Mesenchymal stem cell (in vitro differentiated cells and primary cell): ENCODE measurements around the gene TMEM117.

ENCODE experiments used
- DNase-seq: peaks from one replicate; pipeline ENCODE4 v3.0.0-alpha.2; 2013
- H2AFZ ChIP-seq: one replicate; pipeline ENCODE4 v1.6.1; 2013; ENCODE audit warnings: low read depth, mild to moderate bottlenecking, control low read depth, inconsistent platforms, low read length, moderate library complexity
- H2AK5ac ChIP-seq: 2 replicates; pipeline ENCODE4 v1.6.1; 2013; ENCODE audit warnings: low read length, moderate library complexity, mild to moderate bottlenecking, inconsistent platforms; ENCODE audit not compliant: severe bottlenecking
- H2BK120ac ChIP-seq: one replicate; pipeline ENCODE4 v1.6.1; 2013; ENCODE audit warnings: low read depth, mild to moderate bottlenecking, inconsistent platforms, low read length, moderate library complexity
- H2BK12ac ChIP-seq, 2 experiments: one replicate each; pipeline ENCODE4 v1.6.1; 2013; ENCODE audit warnings: inconsistent platforms in 2 of 2, low read length in 2 of 2, mild to moderate bottlenecking in 2 of 2, moderate library complexity in 2 of 2, control low read depth in 1 of 2
- H2BK15ac ChIP-seq: one replicate; pipeline ENCODE4 v1.6.1; 2013; ENCODE audit warnings: mild to moderate bottlenecking, low read depth, inconsistent platforms; ENCODE audit not compliant: poor library complexity, severe bottlenecking
- H2BK5ac ChIP-seq: 2 replicates; pipeline ENCODE4 v1.6.1; 2013; ENCODE audit warnings: low read depth, mild to moderate bottlenecking, low read length, control low read depth, inconsistent platforms; ENCODE audit not compliant: poor library complexity, severe bottlenecking
- H3K14ac ChIP-seq, 2 experiments: one replicate each; pipeline ENCODE4 v1.6.1; 2013; ENCODE audit warnings: inconsistent platforms in 2 of 2, low read length in 2 of 2, control low read depth in 1 of 2, mild to moderate bottlenecking in 1 of 2, moderate library complexity in 1 of 2
- H3K18ac ChIP-seq, 2 experiments: one replicate each; pipeline ENCODE4 v1.6.1; 2013; ENCODE audit warnings: inconsistent platforms in 2 of 2, low read length in 2 of 2, control low read depth in 1 of 2, low read depth in 1 of 2, mild to moderate bottlenecking in 1 of 2
- H3K23ac ChIP-seq, 2 experiments: one replicate each; pipeline ENCODE4 v1.6.1; 2013; ENCODE audit warnings: inconsistent platforms in 2 of 2, low read length in 2 of 2, mild to moderate bottlenecking in 2 of 2, moderate library complexity in 2 of 2, control low read depth in 1 of 2
- H3K27ac ChIP-seq: 2 replicates; pipeline ENCODE4 v1.5.1; 2013; ENCODE audit warnings: mild to moderate bottlenecking, moderate library complexity, low read length, control low read depth, inconsistent platforms; ENCODE audit not compliant: poor library complexity, severe bottlenecking
- H3K27me3 ChIP-seq, 2 experiments: 2 replicates each; pipeline versions ENCODE4 v1.6.1 to v1.7.0; 2013; ENCODE audit warnings: low read length in 2 of 2, mild to moderate bottlenecking in 2 of 2, moderate library complexity in 2 of 2, control low read depth in 1 of 2, inconsistent platforms in 1 of 2; ENCODE audit not compliant: control insufficient read depth in 1 of 2, insufficient read depth in 1 of 2
- H3K36me3 ChIP-seq, 2 experiments: 2 replicates each; pipeline versions ENCODE4 v1.6.1 to v1.7.0; 2013; ENCODE audit warnings: low read length in 2 of 2, control low read depth in 1 of 2, inconsistent platforms in 1 of 2, low read depth in 1 of 2, mild to moderate bottlenecking in 1 of 2; ENCODE audit not compliant: insufficient read depth in 2 of 2, control insufficient read depth in 1 of 2
- H3K4ac ChIP-seq, 2 experiments: one replicate each; pipeline ENCODE4 v1.6.1; 2013; ENCODE audit warnings: inconsistent platforms in 2 of 2, low read length in 2 of 2, mild to moderate bottlenecking in 2 of 2, moderate library complexity in 2 of 2, control low read depth in 1 of 2, low read depth in 1 of 2
- H3K4me1 ChIP-seq: 2 replicates; pipeline ENCODE4 v1.6.1; 2013; ENCODE audit warnings: low read depth, low read length, control low read depth; ENCODE audit not compliant: control insufficient read depth, insufficient read depth
- H3K4me2 ChIP-seq: 2 replicates; pipeline ENCODE4 v1.6.1; 2013; ENCODE audit warnings: low read length, mild to moderate bottlenecking, inconsistent platforms; ENCODE audit not compliant: poor library complexity, severe bottlenecking
- H3K4me3 ChIP-seq, 2 experiments: 2 replicates each; pipeline versions ENCODE4 v1.5.1 to v1.7.0; 2013; ENCODE audit warnings: low read length in 2 of 2, mild to moderate bottlenecking in 2 of 2, control low read depth in 1 of 2, low read depth in 1 of 2; ENCODE audit not compliant: insufficient read depth in 1 of 2
- H3K79me1 ChIP-seq: replicated peaks from 2 replicates; pipeline ENCODE4 v1.6.1; 2013; ENCODE audit warnings: mild to moderate bottlenecking, control low read depth, low read length, inconsistent platforms; ENCODE audit not compliant: poor library complexity, severe bottlenecking
- H3K9ac ChIP-seq: 2 replicates; pipeline ENCODE4 v1.7.0; 2013; ENCODE audit warnings: mild to moderate bottlenecking, low read length, moderate library complexity
- H3K9me3 ChIP-seq: 2 replicates; pipeline ENCODE4 v1.7.0; 2013; ENCODE audit warnings: mild to moderate bottlenecking, low read length; ENCODE audit not compliant: control insufficient read depth
- H4K8ac ChIP-seq: one replicate; pipeline ENCODE4 v1.6.1; 2013; ENCODE audit warnings: inconsistent platforms, mild to moderate bottlenecking, low read length, moderate library complexity
- H4K91ac ChIP-seq: one replicate; pipeline ENCODE4 v1.6.1; 2013; ENCODE audit warnings: mild to moderate bottlenecking, low read length, inconsistent platforms
- WGBS: methylation state at CpG from one replicate; pipeline ENCODE4 v1.1.7; 2013; ENCODE audit warnings: mixed read lengths; 5-methylcytosine and 5-hydroxymethylcytosine counted together

TMEM117 gene

DNA sequence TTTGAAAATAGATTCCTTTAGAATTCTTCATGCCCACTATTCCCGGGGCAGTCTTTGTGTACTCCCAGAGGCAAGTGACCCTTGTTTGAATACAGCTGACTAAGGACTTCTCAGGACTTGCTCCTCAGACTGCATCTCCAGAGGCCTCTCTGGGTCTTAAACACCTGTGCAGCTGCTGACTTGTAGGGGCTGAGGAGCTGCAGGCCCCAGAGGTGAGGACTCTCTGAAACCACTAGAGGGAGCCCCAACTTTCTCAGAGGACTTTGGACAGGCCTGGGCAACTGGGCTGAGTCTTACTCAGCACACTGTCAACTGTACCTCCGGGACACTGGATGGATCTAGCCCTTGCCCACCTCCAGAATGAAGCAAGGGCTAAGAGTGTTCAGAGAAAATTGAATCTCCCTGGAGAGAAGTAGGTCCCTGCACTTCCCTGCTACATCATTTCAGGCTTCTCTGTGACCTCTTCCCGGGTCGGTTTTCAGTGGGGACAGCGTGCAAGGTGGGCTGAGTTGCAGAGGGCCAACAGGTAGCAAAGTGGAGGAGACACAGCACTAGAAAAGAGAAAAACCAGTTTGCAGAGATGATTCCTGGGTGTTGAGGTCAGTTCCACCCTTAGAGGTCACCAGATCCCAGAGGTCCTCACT is 164.6 kb downstream of the TMEM117 start:
- peak; percentile 44 for DNase-seq
- 95% methylated on average over 5 of the region's 5 CpGs for WGBS

DNA sequence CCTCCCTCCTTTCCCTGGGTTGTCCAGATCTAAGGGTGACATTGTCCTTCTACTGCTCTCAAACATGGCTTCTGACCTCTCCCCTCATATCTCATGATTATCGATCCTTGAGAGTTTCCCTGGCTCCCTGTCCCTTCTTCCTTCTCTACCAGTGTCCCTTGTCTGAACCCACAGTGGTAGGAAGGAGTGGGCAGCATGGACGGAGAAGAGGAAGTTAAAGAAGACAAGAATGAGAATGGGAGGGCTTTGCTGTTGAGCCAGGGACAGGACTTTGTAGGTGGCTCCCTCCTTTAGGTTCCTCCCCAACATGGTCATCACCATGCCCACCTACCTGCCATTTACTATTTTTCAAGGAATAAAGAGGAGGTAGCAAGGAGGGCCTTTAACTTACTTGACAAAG is 166.7 kb downstream of the TMEM117 start:
- Histone ChIP-seq H3K79me1 (no peaks in the 10 kb centered on the region), H3K27me3 (no peaks in the 10 kb centered on the region), H2BK12ac (no peak overlapping the region), H2BK120ac (no peak overlapping the region), H3K9ac (no peak overlapping the region), H3K4ac (no peak overlapping the region), H3K18ac (no peak overlapping the region), H2BK5ac (no peak overlapping the region), H2AFZ (no peak overlapping the region), H3K4me1 (no peaks in the 10 kb centered on the region), H2BK15ac (no peak overlapping the region), H2AK5ac (no peak overlapping the region), H3K27ac (no peak overlapping the region), H4K91ac (no peak overlapping the region), H4K8ac (no peak overlapping the region), H3K23ac (no peak overlapping the region), H3K4me2 (no peak overlapping the region), H3K9me3 (no peaks in the 10 kb centered on the region), H3K14ac (no peak overlapping the region), H3K4me3 (no peak overlapping the region), H3K36me3 (no peaks in the 10 kb centered on the region)
- no CpG with 5 or more reads among the region's 2 CpGs for WGBS
- no peak for DNase-seq

More for the DNA sequence above, 164.6 kb downstream of the TMEM117 start:
- Histone ChIP-seq H4K8ac (peak overlapping the region; percentile 14), H3K79me1 (no peaks in the 10 kb centered on the region), H3K4me1 (no peaks in the 10 kb centered on the region), H2AFZ (no peak overlapping the region), H3K9me3 (no peaks in the 10 kb centered on the region), H3K4me3 (no peak overlapping the region), H2AK5ac (no peak overlapping the region), H2BK5ac (no peak overlapping the region), H2BK120ac (no peak overlapping the region), H4K91ac (no peak overlapping the region), H3K27me3 (no peaks in the 10 kb centered on the region), H3K4me2 (no peak overlapping the region), H2BK12ac (no peak overlapping the region), H3K9ac (no peak overlapping the region), H3K23ac (no peak overlapping the region), H3K4ac (no peak overlapping the region), H2BK15ac (no peak overlapping the region), H3K27ac (no peak overlapping the region), H3K14ac (no peak overlapping the region), H3K36me3 (no peaks in the 10 kb centered on the region), H3K18ac (no peak overlapping the region)

DNA sequence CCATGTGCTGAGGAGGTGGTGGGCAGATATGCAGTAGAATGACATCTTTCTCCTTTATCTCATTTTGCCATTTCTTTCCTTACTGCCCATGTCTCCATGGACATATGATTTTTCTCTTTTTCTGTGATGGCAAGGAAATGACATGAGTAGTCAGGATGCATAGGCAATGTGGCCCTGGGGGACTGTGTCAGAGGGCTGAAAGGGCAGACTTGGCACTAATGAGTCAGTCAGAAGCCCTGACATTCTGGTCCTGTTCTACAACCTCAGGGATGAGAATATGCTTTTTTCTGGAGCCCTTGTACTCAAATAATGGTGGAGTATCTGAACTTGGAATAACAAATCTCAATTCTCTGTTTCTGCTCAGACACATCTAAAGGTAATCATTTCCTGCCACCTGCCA is 167.8 kb downstream of the TMEM117 start:
- no peak overlapping the region for H2AFZ ChIP-seq
- no peak overlapping the region for H3K4ac ChIP-seq
- H3K23ac ChIP-seq, result no peak overlapping the region
- no peak overlapping the region for H3K27ac ChIP-seq
- peaks cover 10% of the 10 kb centered on the region for H3K9me3 ChIP-seq
- no peak overlapping the region for H4K8ac ChIP-seq
- no peaks in the 10 kb centered on the region for H3K79me1 ChIP-seq
- H2BK120ac ChIP-seq, result no peak overlapping the region
- H3K14ac ChIP-seq, result no peak overlapping the region
- no peaks in the 10 kb centered on the region for H3K4me1 ChIP-seq
- no peak for DNase-seq
- H3K4me3 ChIP-seq, result no peak overlapping the region
- H3K36me3 ChIP-seq, result no peaks in the 10 kb centered on the region
- H3K4me2 ChIP-seq, result no peak overlapping the region
- H4K91ac ChIP-seq, result no peak overlapping the region
- no peak overlapping the region for H3K18ac ChIP-seq
- H3K9ac ChIP-seq, result no peak overlapping the region
- H3K27me3 ChIP-seq, result no peaks in the 10 kb centered on the region
- H2BK12ac ChIP-seq, result no peak overlapping the region
- H2BK15ac ChIP-seq, result no peak overlapping the region
- no peak overlapping the region for H2AK5ac ChIP-seq
- no peak overlapping the region for H2BK5ac ChIP-seq

DNA sequence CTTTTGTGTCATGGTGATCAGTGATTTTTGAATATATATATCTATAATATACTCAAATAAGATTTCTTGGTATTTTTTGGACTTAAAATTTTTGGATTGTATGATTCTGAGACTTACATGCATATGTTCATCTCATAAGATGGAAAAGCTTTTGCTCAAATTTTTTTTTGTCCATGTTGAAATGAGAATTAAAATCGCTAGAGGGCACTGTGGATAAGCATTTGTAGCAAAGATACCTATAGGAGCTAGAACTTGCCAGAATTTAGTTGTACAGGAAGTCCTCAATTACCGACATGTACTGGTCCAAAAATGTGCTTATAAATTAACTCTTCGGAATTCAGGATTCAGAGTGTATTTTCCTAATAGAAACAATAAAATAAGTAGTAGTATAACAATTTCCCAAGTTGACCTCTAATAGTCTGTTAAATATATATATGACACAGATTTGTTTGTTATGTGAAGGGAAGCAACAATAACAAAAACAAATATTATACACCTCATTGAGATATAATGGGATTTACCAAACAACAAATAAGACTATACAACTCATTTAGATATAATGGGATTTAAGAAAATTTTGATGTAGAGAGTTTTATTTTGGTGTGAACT is 179.6 kb downstream of the TMEM117 start:
- Histone ChIP-seq H2BK120ac (no peak overlapping the region), H3K14ac (no peak overlapping the region), H4K8ac (no peak overlapping the region), H2AK5ac (no peak overlapping the region), H3K4me1 (no peaks in the 10 kb centered on the region), H2BK12ac (no peak overlapping the region), H3K9ac (no peak overlapping the region), H3K27me3 (no peaks in the 10 kb centered on the region), H3K18ac (no peak overlapping the region), H3K9me3 (no peaks in the 10 kb centered on the region), H2BK15ac (no peak overlapping the region), H3K79me1 (no peaks in the 10 kb centered on the region), H3K23ac (no peak overlapping the region), H4K91ac (no peak overlapping the region), H2AFZ (no peak overlapping the region), H3K4me3 (no peak overlapping the region), H3K4me2 (no peak overlapping the region), H3K36me3 (no peaks in the 10 kb centered on the region), H2BK5ac (no peak overlapping the region), H3K4ac (no peak overlapping the region), H3K27ac (no peak overlapping the region)
- WGBS, result 0% methylated on average over 1 of the region's 3 CpGs
- peak; percentile 51 for DNase-seq
